ENCODE results near the gene BCL2. TPM values are rescaled to one million over a fixed set of nuclear protein-coding genes. Genes with fewer than 3 reads are reported as not detected.

Gene BCL2
- total and polyA plus RNA-seq, 3 experiments from 2014 or later, result 29.8 to 60.5 (median 58.9) TPM

DNA sequence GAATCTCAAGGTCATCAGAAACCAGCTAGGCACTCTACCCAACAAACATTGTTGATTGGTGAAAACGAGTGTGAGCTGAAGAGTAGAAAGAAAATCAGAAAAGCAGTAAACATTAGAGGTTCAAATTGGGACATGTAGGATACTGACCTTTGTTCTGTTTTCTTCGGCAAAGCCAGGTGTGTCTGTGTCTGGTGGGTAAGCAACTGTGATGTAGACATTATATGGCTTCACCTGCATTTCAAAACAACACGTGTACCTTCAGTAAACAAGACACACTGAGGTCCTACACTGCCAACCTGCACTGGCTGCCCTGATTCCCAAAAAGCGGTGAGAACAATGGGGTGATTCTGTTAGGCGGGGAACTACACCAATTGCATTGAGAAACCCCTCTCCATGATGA lies 24.7 kb upstream of the BCL2 start:
- ChIA-PET CTCF (interaction anchor here (6.4 kb wide), 1 partner anchor 94 kb away, joined by 59 read pairs; no protein-coding TSS in a partner anchor), POLR2A (interaction anchor here (0.6 kb wide), 1 partner anchor 340 kb away, joined by 3 read pairs; no protein-coding TSS in a partner anchor)
- Mint-ChIP-seq H3K36me3 (peaks cover 15 to 82% (median 22%) of the 10 kb centered on the region in 3 donors), H3K4me1 (peaks cover 6 to 7% (median 6%) of the 10 kb centered on the region in 3 donors), H3K27me3 (no peaks in the 10 kb centered on the region), H3K9me3 (no peaks in the 10 kb centered on the region), H3K4me3 (no peak overlapping the region), H3K27ac (peak overlapping the region in 1 of 8 donors; percentile 43)
- Histone ChIP-seq H3K36me3 (ENCODE audit: insufficient read depth, low read length) (peaks cover 10% of the 10 kb centered on the region), H3K27ac (ENCODE audit: low read depth, low read length) (no peak overlapping the region), H3K27me3 (ENCODE audit: insufficient read depth, low read length, poor library complexity, severe bottlenecking) (no peaks in the 10 kb centered on the region), H3K4me3 (ENCODE audit: low read length) (no peak overlapping the region), H3K9me3 (ENCODE audit: low read length) (no peaks in the 10 kb centered on the region), H3K4me1 (ENCODE audit: insufficient read depth, low read length) (no peaks in the 10 kb centered on the region)
- DNase-seq, result no peak

DNA sequence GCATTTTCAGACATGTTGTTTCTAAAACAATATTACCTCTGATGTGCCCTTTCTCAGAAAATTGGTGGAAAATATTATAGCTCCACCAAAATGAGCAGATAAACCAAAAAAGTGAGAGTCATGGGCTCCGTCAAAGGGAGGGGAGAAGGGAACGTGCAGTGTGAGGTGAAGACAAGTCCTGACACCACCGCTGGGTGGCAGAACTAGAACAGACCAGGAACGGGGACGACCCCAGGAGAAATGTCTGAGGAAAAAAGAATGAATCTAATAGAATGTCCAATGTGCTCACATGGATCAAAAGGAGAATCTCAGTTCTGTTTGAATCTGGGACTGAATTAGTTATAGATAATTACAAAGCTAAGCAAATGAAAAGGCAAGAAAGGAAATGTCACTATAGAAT lies 22.6 kb upstream of the BCL2 start:
- no peak overlapping the region for H3K27ac Mint-ChIP-seq
- Histone ChIP-seq H3K4me3 (ENCODE audit: low read length) (no peak overlapping the region), H3K9me3 (ENCODE audit: low read length) (no peaks in the 10 kb centered on the region), H3K4me1 (ENCODE audit: insufficient read depth, low read length) (no peaks in the 10 kb centered on the region), H3K27me3 (ENCODE audit: insufficient read depth, low read length, poor library complexity, severe bottlenecking) (no peaks in the 10 kb centered on the region), H3K27ac (ENCODE audit: low read depth, low read length) (no peak overlapping the region), H3K36me3 (ENCODE audit: insufficient read depth, low read length) (peaks cover 10% of the 10 kb centered on the region)
- ChIA-PET CTCF (interaction anchor here (0.9 to 6.4 kb wide), 8 partner anchors 12 to 227 kb away, joined by 3 to 59 read pairs (median 3); no protein-coding TSS in a partner anchor), POLR2A (no interaction called here)
- H3K27me3 Mint-ChIP-seq, result no peaks in the 10 kb centered on the region
- no peak overlapping the region for H3K4me3 Mint-ChIP-seq
- H3K36me3 Mint-ChIP-seq, result peaks cover 15 to 84% (median 22%) of the 10 kb centered on the region in 3 donors
- H3K4me1 Mint-ChIP-seq, result peaks cover 6 to 7% (median 6%) of the 10 kb centered on the region in 3 donors
- H3K9me3 Mint-ChIP-seq, result no peaks in the 10 kb centered on the region
- DNase-seq, result peak in 4 of 5 donors; percentile 20 to 52 (median 22)

DNA sequence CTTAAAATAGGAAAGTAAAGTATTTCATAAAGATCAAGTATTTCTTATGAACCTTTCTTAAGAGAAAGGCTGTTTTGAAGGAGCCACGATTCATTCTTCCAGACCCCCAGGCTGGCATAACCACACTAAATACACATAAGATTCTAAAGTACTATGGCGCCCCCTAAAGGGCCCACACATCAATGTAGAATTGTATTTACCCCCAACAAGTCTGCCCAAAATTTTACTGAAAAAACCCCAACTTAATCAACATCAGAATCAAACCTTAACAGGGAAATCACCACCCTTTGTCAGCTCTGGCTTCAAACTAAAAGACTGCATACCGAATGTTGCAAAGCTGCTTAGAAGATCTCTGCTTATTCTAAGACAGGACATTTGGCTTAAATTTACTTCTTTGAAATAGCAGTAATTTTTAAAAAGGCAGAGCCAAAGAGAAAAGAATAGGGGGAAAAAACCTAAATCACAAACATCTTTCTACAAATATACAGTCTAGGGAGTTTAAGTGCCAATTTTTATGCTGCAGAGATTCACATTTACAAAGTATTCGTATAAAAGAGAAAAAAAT lies 20.4 kb upstream of the BCL2 start:
- Mint-ChIP-seq H3K27me3 (no peaks in the 10 kb centered on the region), H3K27ac (peak overlapping the region in 3 of 8 donors; percentile 8 to 76 (median 25)), H3K4me3 (no peak overlapping the region), H3K36me3 (peaks cover 14 to 82% (median 19%) of the 10 kb centered on the region in 3 donors), H3K9me3 (no peaks in the 10 kb centered on the region), H3K4me1 (peaks cover 6 to 7% (median 6%) of the 10 kb centered on the region in 3 donors)
- Histone ChIP-seq H3K4me1 (ENCODE audit: insufficient read depth, low read length) (no peaks in the 10 kb centered on the region), H3K27ac (ENCODE audit: low read depth, low read length) (no peak overlapping the region), H3K36me3 (ENCODE audit: insufficient read depth, low read length) (peaks cover 14% of the 10 kb centered on the region), H3K27me3 (ENCODE audit: insufficient read depth, low read length, poor library complexity, severe bottlenecking) (no peaks in the 10 kb centered on the region), H3K9me3 (ENCODE audit: low read length) (no peaks in the 10 kb centered on the region), H3K4me3 (ENCODE audit: low read length) (no peak overlapping the region)
- POLR2A ChIA-PET, result interaction anchor here (1.0 kb wide), 1 partner anchor 83 kb away, joined by 4 read pairs; the partner anchor contains the start of gene VPS4B
- CTCF ChIA-PET, result interaction anchor here (1.0 to 6.4 kb wide), 12 partner anchors 10 to 327 kb away, joined by 3 to 59 read pairs (median 5); no protein-coding TSS in a partner anchor
- DNase-seq, result peak in 4 of 5 donors; percentile 25 to 54 (median 43)

DNA sequence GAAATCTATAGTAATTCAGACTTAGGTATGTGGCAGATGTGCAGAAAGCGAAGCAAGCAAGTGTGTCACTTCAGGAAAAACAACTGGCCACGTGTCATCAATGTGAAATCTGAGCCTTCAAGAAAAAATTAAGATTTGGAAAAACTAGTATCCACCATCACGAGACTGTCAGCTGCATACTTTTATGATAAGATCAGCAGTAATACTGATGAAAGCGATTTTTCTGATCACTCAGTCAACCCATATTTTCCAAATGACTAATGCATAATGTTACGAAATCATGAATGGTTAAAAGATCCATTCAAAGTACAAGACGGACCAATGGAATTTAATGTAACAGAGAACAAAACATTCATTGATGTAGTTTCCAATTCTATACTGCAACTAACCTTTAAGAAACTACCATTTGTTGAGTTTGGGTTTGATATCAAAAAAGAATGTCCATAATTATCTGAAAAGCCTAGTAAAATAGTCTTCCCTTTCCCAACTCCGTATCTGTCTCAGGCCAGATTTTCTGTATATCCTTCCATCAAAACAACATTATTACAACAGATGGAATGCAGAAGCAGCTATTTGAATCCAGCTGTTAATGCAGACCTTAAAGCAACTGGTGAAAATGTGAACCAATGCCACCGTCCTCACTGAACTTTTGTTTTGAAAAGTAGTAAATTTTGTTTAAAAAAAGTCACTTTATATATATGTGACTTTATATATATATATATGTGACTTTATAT lies 17.0 kb upstream of the BCL2 start:
- Mint-ChIP-seq H3K9me3 (no peaks in the 10 kb centered on the region), H3K27ac (no peak overlapping the region), H3K4me1 (peaks cover 0 to 7% (median 3%) of the 10 kb centered on the region in 3 donors), H3K36me3 (peaks cover 0 to 83% (median 23%) of the 10 kb centered on the region in 3 donors), H3K27me3 (no peaks in the 10 kb centered on the region), H3K4me3 (no peak overlapping the region)
- Histone ChIP-seq H3K4me3 (ENCODE audit: low read length) (no peak overlapping the region), H3K9me3 (ENCODE audit: low read length) (no peaks in the 10 kb centered on the region), H3K36me3 (ENCODE audit: insufficient read depth, low read length) (peaks cover 10% of the 10 kb centered on the region), H3K27me3 (ENCODE audit: insufficient read depth, low read length, poor library complexity, severe bottlenecking) (no peaks in the 10 kb centered on the region), H3K27ac (ENCODE audit: low read depth, low read length) (no peak overlapping the region), H3K4me1 (ENCODE audit: insufficient read depth, low read length) (no peaks in the 10 kb centered on the region)
- DNase-seq, result no peak
- ChIA-PET CTCF (interaction anchor here (0.7 to 1.0 kb wide), 2 partner anchors 9 to 103 kb away, joined by 4 to 6 read pairs; no protein-coding TSS in a partner anchor), POLR2A (no interaction called here)

DNA sequence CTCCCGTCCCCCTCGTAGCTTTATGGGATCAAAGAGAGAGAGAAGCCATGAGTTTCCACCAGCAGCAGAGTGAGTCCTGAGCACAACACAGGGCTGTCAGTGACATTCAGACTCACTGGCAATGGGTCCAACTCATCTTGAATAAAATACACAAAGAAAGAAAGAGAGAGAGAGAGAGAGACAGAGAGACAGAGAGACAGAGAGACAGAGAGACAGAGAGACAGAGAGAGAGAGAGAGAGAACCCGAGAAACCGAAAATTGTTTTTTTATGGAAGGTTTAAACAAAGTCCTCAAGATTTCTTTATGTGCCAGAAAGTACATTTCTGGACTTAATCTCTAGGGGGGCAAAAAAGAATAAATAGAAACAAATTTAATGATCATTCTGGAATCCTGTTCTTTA lies 11.5 kb upstream of the BCL2 start:
- Histone ChIP-seq H3K9me3 (ENCODE audit: low read length) (no peaks in the 10 kb centered on the region), H3K4me1 (ENCODE audit: insufficient read depth, low read length) (no peaks in the 10 kb centered on the region), H3K27me3 (ENCODE audit: insufficient read depth, low read length, poor library complexity, severe bottlenecking) (no peaks in the 10 kb centered on the region), H3K36me3 (ENCODE audit: insufficient read depth, low read length) (peaks cover 11% of the 10 kb centered on the region), H3K27ac (ENCODE audit: low read depth, low read length) (no peak overlapping the region), H3K4me3 (ENCODE audit: low read length) (no peak overlapping the region)
- Mint-ChIP-seq H3K27me3 (no peaks in the 10 kb centered on the region), H3K36me3 (peaks cover 0 to 54% (median 16%) of the 10 kb centered on the region in 3 donors), H3K9me3 (no peaks in the 10 kb centered on the region), H3K4me3 (no peak overlapping the region), H3K27ac (peak overlapping the region in 3 of 8 donors; percentile 17 to 81 (median 26)), H3K4me1 (no peaks in the 10 kb centered on the region)
- no peak for DNase-seq
- CTCF ChIA-PET, result interaction anchor here (1.8 to 3.3 kb wide), 3 partner anchors 11 to 315 kb away, joined by 5 to 11 read pairs (median 6); no protein-coding TSS in a partner anchor
- POLR2A ChIA-PET, result no interaction called here

DNA sequence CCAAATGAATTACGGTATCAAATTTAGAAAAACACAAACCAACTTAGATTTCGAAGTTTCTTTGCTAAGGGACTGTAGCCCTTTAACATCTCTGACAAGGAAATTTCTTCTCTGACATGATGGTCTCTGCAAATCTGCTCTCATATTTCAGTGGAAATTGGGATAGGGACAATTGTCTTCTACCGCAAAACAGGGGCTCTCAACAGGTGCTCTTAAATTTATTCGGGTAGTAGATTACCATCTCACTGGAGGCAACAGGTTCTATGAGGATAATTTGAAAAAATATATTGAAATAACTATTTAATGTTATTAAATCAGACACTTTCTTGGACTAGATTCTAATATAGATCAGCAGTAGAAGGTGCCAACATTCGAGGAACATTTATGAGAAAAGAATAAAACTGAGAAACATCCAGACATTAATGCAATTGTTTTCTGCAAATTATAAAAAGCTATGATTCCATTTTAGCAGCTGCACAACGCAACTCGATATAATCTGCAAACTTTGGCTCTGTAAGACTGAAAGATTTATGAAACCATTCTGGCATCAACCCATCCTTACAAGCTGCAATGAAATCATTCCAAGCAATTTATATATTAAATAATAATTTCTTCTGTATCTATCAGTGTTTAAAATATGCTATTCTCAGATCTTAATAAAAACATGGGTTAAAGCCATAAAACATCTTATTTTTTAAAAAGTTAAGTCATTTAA lies 10.0 kb upstream of the BCL2 start:
- Mint-ChIP-seq H3K27ac (no peak overlapping the region), H3K4me1 (no peaks in the 10 kb centered on the region), H3K4me3 (no peak overlapping the region), H3K36me3 (peaks cover 0 to 40% (median 12%) of the 10 kb centered on the region in 3 donors), H3K9me3 (no peaks in the 10 kb centered on the region), H3K27me3 (no peaks in the 10 kb centered on the region)
- peaks cover 4% of the 10 kb centered on the region for H3K36me3 ChIP-seq (ENCODE audit: insufficient read depth, low read length)
- no peak overlapping the region for H3K27ac ChIP-seq (ENCODE audit: low read depth, low read length)
- H3K9me3 ChIP-seq (ENCODE audit: low read length), result no peaks in the 10 kb centered on the region
- H3K4me3 ChIP-seq (ENCODE audit: low read length), result no peak overlapping the region
- H3K4me1 ChIP-seq (ENCODE audit: insufficient read depth, low read length), result no peaks in the 10 kb centered on the region
- POLR2A ChIA-PET, result no interaction called here
- no peaks in the 10 kb centered on the region for H3K27me3 ChIP-seq (ENCODE audit: insufficient read depth, low read length, poor library complexity, severe bottlenecking)
- CTCF ChIA-PET, result interaction anchor here (1.0 to 3.3 kb wide), 3 partner anchors 10 to 109 kb away, joined by 3 to 11 read pairs (median 6); no protein-coding TSS in a partner anchor
- no peak for DNase-seq

DNA sequence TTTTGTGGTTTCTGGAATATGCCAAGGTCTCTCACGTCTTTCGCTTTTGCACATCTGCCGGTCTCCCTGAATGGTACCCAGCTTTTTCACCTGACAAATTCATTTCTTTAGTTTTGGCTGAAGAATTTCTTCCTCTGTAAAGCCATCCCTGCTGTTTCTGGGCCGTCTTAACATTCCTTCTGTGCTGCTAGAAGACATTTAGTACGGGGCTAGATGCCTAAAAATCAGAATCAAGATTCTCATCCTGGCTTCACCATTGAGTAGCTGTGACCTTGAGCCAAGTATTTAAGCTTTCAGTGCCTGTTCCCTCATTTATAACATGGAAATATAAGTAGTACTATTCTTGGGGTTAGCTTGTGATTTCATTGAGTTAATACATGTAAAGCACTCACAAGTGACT lies 6.4 kb upstream of the BCL2 start:
- DNase-seq, result no peak
- Mint-ChIP-seq H3K36me3 (peaks cover 0 to 10% (median 5%) of the 10 kb centered on the region in 3 donors), H3K9me3 (no peaks in the 10 kb centered on the region), H3K4me1 (peaks cover 8 to 18% (median 15%) of the 10 kb centered on the region in 3 donors), H3K27me3 (no peaks in the 10 kb centered on the region), H3K4me3 (peak overlapping the region in 1 of 7 donors; percentile 29), H3K27ac (peak overlapping the region in 2 of 8 donors; percentile 27 to 57)
- POLR2A ChIA-PET, result no interaction called here
- Histone ChIP-seq H3K36me3 (ENCODE audit: insufficient read depth, low read length) (no peaks in the 10 kb centered on the region), H3K27ac (ENCODE audit: low read depth, low read length) (no peak overlapping the region), H3K27me3 (ENCODE audit: insufficient read depth, low read length, poor library complexity, severe bottlenecking) (no peaks in the 10 kb centered on the region), H3K4me3 (ENCODE audit: low read length) (no peak overlapping the region), H3K4me1 (ENCODE audit: insufficient read depth, low read length) (peaks cover 1% of the 10 kb centered on the region), H3K9me3 (ENCODE audit: low read length) (no peaks in the 10 kb centered on the region)
- CTCF ChIA-PET, result interaction anchor here (0.9 to 7.0 kb wide), 7 partner anchors 11 to 309 kb away, joined by 3 to 86 read pairs (median 5); no protein-coding TSS in a partner anchor

Data from CD8-positive, alpha-beta memory T cell (primary cell).